GM03348 (cell line): Measurements from ENCODE around the gene SLCO4A1.
A peak's percentile ranks its signal among the peaks of the same experiment; 100 is the strongest.

Source experiments
- DNase-seq: peaks from one replicate; pipeline ENCODE4 v3.0.0; 2012; ENCODE audit warnings: low spot score

SLCO4A1 gene

DNA sequence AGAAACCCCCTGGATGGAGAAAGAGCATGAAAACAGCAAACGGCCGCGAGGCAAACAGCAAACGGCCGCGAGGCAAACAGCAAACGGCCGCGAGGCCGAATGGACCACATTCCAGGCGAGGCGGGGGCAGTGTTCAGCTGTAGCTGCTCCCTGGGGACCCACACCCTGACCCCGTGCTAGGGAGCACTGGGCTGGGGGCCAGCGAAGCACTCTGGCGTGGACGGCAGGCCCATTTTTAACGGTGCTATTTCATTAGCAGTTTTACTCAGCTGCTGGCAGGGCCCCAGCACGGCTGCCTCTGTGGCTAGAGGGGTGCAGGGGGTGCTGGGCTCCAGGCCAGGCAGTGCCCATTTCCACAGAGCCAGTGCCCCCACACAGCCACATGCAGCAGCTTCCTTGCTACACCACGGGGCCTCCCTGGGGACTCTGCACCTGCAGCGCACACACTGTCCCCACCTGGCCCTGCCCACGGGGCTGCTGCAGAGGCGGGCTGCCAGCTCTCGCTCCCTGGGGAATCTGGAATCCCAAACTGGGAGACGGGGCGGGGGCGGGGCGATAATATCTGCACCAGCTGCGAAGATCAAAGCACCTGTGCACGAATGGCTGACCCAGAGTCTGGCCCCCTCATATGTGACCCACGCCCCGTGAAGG, 35.6 kb upstream of the SLCO4A1 start:
- peak; percentile 56 for DNase-seq

DNA sequence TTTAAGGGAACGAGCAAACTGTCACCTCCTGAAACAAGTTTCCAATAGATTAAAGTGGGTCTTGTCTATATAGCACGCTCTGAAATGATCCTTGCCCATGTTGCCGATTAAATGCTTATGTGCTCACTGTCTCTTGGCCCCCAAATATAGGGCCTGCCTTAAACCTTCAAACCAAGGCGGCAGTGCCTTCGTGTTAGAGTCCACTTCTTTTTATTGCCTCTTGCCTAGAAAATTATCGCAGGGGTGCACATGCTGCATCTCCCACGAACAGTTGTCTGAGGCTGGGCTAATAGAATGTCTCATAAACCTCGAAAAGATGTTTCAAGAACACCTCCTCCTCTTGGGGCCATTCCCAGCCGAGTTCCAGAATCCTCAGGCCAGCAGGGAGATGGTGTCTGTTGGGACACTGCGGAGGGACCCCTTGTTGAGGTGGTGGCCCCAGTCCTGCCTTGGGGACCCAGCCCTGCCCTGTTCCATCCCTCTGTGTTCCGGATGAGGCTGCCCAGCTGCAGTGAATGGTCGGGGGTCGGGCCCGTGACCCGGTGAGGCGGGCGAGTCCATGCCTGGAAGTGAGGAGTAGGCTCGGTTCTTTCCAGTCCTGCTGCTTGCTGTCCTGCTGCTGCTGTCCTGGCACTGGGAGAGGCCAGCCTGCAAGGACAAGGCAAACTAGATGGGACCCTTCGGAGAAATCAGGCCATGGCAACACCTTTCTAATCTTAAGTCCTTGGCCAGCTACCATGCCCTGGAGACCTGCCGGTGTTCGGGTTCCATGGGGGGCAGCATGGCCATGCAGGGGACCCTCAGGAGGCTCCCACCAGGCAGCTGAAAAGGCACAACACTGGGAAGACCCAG, 34.7 kb upstream of the SLCO4A1 start:
- no peak for DNase-seq

DNA sequence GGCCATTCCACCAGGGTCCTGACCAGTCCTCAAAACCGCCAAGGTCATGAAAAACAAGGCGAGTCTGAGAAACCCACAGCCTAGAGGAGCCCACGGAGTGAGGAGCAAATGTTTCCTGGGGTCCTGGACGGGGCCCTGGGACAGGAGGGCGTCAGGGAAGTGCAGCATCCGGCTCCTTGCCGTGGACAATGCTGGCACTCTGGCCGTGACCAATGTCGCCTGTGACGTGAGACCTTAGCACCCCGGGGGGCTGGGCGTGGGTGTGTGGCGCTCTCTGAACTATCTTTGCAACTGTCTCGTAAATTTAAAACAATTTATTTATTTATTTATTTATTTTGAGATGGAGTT, 34.1 kb upstream of the SLCO4A1 start:
- DNase-seq: no peak

DNA sequence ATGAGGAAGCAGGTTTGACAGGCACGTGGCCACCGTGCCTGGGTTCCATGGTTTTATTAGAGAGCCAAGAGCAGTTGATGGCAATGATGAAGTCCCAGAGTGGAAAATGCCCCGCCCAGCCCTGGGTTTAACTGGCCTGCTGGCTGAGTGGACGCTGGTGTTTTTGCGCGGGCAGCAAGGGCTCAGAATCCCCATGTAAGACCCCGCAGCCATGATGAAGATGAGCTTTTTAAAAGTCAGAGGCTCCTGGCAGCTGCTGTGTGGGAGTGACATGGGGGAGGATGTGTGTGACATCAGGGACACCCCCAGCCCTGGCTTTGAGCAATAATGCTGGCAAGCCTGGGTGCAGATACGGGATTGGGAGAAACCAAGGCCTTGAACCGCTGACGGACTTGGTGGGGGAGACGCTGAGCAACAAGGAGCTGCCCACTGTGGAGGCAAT, 33.0 kb upstream of the SLCO4A1 start:
- no peak for DNase-seq

DNA sequence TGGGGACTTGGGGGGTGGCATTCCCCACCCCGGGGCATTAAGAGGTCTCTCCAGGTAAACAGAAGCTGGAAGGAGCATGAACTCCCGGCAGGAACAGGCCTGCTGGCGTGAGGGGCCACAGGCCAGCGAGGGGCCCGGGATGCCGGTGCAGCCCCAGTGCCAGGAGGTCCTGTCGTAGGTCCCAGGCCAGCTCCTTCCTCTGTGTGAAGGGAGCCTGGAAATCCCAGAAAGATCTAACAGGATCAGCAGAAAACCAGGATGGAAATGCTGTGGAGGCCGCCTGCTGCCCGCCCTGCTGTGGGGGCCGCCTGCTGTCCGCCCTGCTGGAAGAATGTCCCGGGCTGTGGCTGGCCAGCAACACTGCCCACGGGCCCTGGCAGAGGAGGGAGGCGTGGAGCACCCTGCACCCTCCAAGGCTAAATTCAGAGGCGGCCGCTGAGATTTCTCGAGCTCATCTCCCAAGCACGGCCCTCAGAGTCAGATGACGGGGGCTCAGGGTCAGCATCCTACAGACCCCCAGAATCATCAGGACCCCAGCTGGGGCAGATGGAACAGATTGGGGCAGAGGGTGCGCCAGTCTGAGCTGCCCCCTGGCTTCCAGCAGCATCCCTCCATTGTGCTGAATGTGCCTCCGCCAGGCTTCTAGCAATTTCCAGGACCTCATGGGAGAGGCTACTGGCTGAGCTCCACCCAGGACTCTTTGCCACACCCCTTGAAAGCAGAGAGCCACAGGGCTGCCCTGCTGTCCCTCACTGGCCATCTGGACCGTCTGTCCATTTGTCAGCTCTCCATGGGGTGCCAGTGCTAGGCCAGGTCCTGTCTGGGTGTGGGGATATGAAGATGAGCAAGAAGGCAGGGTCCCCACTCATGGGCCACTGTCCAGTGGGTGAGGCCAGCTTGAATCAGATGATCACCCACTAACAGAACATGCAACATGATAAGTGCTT, 32.2 kb upstream of the SLCO4A1 start:
- DNase-seq: no peak

DNA sequence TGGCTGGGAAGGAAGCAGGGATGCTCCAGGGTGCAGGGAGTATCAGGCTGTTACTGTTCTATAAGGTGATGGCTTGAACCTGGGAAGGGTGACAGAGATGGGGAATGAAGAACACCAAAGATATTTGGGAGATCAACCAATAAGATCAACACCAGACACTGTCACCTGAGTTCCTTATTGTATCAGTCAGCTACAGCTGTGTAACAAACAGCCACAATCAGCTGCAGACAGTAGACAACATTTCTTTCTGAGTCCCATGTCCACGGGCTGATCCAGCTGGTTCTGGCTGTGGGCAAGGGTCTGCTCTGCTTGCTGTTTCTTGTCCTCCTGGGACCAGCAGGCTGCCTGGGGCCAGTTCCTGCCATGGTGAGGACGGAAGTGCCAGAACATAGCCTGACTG, 31.3 kb upstream of the SLCO4A1 start:
- DNase-seq: no peak

DNA sequence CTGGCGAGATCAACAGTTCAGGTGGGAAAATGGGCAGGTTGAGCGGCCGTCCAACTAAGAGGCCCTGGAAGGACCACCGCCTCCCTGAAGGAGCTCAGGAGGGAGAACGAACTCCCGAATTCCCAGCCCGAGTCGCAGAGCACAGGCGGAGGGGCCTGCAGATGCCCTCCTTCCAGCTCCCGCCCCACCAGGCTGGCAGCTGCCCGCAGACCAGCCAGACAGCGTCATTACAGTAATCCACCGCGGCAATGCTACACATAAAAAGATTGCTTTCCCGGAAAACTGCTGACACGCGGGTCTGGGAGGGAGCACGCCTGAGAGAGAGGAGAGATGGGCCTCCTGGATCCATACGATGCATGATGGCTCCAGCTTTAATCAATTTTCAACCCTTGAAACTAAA, 30.5 kb upstream of the SLCO4A1 start:
- no peak for DNase-seq

DNA sequence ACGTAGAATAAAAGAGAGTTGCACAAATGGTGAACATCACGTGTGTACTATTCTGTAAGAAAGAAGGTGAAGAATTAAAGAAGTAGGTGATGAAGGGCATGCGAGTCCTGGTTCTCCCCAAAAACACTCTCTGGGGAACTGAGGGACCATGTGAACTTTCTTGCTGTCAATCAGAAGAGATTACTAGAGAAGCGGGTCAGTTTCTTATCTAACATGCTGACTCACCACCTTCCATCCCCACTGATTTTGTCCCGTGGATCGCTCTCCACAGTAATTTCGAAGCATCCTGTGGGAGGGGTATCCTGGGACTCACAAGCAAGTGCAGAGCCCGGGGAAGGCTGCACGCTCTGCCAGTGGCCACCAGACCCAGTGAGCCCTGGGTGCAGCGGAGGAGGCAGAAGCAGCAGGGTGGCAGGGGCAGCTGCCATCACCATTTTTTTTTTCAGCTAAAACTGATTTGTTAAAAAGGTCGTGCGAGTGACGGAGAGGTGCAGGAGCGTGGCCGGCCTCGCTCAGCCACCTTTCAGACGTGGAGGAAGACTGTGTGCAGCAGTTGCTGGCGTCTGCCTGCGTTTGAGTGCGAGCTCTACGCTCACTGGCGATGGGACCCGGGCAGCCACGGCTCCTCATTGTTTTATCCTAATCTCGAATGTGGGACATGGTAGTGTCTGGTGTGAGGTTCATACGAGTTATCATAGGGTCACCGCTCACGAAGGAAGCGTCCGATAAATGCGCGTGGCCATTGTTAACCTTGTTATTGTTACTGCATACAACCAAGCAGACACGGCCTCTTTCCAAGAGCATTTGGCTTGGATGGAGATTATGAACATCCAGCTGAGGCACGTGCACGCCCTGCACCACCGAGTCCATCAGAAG, 28.0 kb upstream of the SLCO4A1 start:
- no peak for DNase-seq

DNA sequence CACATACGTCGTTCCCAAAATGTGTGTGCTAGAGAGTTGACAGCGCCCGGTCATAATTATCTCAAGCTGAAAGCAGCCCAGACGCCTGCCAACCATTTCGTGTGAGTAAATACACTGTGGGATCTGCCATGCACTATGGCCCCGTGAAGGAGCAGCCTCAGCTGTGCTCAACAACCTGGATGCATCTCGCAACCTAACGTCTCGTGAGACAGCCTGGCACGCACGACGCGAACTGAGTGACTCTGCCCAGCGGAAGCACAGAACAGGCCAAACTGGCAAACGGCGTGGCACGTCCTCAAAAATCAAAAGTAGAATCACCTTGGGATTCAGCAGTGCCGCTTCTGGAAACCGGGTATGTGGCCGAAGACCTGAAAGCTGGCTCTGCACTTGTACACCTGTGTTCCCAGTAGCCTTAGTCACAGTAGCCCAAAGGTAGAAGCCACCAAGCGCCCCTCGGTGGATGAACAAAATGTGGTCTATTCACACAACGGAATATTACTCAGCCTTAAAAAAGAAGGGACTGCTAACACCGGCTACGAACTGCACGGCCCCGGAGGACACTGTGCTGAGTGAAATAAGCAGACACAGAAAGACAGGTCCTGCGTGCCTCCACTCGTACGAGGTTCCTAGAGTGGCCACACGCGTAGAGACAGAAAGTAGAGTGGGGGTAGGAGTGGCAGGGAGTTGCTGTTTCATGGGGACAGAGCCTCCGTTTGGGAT, 27.2 kb upstream of the SLCO4A1 start:
- DNase-seq: no peak

DNA sequence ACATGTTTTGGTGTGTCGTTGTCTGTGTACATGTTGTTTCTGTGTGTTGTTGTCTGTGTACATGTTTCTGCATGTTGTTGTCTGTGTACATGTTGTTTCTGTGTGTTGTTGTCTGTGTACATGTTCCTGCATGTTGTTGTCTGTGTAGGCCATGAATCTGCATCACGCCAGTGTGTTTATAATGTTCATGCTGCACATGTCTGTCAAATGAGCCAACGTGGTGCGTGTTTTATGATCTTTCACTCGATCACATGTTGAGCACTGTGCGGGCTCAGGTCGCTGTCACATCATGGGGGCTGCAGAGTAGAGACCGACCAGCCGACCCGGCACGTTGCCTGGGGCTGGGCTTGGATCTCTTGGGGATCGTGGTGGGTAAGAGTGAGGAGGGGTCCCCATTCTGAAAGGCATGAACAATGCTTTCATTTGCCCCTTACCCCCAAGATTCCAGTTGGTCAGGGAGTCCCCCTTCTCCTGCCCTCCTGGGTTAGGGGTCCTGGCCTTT, 26.5 kb upstream of the SLCO4A1 start:
- DNase-seq: no peak

DNA sequence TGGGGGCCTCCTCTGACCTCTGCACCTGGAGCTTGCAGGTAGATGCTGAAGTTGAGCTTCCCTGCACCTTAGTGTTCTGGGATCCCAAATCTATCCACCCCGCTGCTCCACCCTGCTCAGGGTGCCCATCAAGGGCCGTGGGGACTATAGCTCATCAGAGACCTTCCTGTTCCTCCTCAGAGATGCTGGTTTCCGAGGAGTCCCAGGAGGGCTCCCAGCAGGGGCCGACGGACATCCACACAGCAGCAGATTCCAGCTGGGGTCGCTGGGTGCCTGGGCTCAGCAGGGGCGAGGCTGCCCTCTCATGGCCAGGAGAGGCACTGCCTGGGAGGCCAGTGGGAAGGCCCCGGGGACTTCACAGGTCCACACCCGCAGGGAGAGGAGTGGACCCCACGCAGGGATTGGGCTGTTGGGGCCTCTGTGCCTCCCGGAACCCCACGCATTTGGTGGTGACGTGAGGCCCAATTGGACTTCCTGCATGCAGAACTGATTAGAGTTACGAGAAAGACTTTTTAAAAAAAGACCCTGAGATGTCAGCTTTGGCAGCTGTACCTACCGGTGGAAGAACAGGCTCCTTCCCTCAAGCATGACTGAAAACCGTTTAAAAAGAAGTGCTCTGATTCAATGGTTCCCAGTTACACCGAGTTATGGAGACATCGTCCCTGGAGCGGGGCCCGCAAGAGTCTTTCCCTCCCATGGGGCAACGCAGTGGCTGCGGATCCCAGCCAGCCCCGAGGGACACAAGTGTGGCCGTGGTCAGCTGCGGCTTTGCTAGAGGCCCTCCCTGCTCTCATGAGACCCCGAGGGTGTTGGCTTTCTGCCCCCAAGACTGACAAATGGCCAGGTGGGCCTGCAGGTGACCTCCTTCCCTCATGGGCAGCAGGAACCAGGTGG, 25.3 kb upstream of the SLCO4A1 start:
- peak; percentile 91 for DNase-seq

DNA sequence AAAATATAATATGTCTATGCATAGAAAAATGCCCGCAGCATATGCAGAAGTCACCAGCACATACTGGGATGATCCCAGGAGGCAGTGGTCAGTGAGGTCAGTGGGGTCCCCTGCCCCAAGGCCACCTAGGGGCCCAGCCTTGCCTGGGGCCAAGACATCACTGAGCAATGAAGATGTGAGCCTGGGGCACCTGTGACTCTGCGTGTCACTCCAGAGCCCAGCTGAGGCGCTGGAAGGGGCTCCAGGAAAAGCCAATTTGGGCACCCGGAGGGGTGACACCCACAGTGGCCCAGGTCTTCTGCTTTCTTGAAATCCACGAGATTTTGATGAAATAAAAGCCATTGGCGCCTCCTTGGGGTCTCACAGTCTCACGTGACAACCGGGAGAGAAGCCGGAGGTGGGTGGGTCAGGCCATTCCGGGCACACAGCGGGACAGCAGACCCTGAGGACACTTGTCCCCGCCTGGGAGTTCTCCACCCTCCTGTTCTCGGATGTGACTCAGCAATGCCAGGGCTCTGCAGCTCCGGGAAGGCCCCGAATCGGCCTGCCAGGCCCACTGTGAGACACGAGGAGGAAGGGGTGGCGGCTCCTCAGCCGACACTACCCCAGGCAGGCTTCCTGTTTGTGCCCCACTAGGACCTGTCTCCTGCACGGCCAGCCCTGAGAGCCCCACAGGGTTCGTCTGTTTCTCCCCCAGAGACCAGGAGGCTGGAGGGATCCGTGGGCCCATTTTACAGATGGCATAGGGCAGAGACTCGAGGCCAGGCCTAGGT, 24.4 kb upstream of the SLCO4A1 start:
- no peak for DNase-seq

DNA sequence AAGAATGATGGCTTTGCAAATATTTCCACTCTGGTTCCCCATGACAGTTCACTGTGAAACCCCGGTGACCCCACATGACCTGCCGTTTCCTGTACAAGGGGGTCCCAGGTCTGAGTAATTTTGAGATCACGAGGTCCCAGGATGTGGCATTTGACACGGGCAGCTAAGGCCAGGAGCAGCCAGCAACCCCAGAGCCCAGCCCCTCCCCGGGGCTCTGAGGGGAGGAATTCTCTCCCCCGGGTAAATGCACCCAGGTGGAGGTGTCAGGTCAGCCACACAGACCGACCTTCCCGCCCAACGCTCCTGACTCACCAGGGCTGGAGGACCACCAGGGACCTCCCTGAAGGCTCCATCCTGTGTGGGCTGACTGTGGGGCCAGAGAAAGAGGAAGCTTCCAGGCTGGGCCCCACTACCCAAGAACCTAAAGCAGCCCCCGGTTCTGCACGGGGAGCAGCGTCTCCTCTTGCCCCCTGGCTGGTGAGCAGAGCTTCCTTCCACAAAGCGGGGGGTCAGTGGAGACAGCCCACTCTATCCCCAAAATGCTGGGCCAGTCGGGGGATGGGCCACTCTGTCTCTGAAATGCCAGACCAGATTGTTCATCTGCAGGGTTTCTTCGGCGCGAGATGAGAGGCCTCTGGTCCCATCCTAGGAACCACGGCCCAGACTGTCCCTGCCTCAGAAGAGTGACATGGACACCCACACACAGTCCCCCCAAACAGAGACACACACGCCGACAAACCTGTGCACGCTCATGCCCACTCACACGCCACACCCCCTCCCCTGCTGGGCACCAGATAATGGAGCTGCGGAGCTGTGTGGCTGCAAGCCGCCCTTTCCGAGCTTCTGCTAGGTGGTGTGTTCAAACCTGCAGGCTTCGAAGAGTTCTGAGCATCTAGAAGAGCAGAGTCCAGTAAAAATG, 23.4 kb upstream of the SLCO4A1 start:
- DNase-seq: no peak

DNA sequence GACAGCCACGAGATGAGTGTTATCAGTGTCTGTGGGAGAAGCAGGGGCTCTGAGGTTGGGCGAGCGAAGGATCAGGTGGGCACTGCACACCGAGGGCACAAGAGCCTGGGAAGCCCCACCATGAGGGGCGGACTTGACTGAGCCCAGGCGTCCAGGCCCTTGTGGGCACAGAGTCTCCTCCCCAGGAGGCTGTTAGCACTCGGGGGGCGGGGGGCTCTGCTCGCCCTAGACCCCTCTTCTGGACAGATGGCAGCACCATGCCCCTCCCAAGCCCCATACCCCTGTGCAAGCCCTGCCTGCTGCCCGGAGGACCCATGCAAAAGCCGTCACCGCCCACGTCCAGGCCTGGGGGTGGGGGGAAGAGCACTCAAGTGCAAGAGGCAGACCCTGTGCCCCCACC, 21.7 kb upstream of the SLCO4A1 start:
- no peak for DNase-seq

DNA sequence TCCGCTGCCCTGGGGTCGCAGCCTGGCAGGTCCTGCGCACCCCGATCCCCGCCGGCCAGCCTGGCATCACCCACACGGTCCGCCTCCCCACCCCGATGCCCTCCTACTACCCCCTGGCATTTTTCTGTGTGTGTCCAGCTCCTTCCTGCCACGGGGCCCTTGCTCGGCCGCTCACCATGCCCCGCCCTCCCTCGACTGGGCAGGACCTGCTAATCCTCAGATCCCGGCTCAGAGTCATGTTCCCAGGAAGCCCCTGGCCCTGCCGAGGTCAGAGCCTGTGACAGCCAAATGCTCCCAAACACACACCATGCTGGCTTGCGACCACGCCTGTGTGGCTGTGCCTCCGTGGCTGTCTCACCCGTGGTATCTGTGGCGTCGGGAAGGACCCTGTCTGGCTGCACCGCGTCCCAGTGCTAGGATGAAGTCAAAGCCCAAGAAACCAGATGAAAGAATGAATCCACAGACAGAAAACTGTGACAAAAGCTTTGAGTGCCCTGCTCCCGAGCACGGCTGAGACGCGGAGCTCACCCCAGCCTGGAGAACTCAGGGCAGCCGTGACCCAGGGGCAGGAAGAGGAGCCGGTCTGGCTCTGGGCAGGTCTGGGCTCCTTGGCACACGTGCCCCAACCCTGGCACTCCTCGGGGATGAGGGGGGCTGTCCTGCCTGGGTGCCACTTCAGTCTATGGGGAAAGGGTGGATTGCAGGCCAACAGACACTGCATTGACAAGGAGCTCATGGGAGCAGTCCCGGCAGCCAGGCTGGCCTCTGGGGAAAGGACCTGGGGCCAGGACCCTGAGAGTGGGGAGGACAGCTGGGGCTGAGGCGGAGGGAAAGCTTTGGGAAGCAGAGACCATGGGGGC, 20.8 kb upstream of the SLCO4A1 start:
- no peak for DNase-seq

DNA sequence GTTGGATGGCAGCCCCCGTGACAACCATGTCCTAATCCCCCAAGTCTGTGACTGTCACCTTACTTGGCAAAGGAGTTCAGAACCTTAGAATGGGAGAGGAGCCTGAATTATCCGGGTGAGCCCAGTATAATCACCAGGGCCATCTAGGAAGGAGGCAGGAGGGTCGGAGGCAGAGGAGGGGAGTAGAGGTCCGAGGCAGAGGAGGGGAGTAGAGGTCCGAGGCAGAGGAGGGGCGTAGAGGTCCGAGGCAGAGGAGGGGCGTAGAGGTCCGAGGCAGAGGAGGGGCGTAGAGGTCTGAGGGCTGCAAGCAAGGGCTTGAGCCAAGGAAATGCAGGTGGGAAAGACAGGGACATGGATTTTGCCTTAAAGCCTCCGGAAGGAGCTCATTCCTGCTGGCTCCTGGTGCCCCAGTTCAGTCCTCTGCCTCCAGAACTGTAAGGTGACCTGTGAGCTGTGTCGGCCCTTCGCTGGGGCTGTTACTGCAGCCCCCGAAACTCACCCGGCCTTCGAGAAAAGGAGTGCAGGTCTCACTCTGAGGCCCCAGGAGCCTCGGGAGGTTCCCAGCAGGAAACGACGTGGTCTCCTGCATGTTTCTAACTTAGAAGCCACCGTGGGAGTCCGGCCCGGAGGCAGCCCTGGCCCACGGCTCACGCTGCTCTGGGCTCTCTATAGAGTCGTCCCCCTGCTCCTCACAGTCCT, 20.0 kb upstream of the SLCO4A1 start:
- DNase-seq: no peak
